ENCODE measurements around the gene PAQR5. TPM values are rescaled to one million over a fixed set of nuclear protein-coding genes. Genes with fewer than 3 reads are reported as not detected.
A peak's percentile ranks its signal among the peaks of the same experiment; 100 is the strongest.
"Not testable (repeated sequence)": the region's sequence is repeated elsewhere in the genome, so short reads cannot be mapped to it uniquely, and the experiment has no call there.

PAQR5 gene
- total RNA-seq, 1 experiment from 2014 or later: 3.8 TPM

- H3K27me3 ChIP-seq (ENCODE audit: control insufficient read depth, insufficient read depth, low read length): no peaks in the 10 kb centered on the region
- no peak for DNase-seq
- H3K4me3 ChIP-seq (ENCODE audit: insufficient read depth, low read depth, low read length): no peak overlapping the region
- H3K36me3 ChIP-seq (replicated peaks; ENCODE audit: control insufficient read depth, insufficient read depth, low read length): peaks cover 29% of the 10 kb centered on the region
Observed at GRCh38 chr15:69446953-69447352, 148.2 kb downstream of the PAQR5 start.

GRCh38 chr15:69450221-69450620 is 151.5 kb downstream of the PAQR5 start:
- H3K4me3 ChIP-seq (ENCODE audit: insufficient read depth, low read depth, low read length); H3K27me3 ChIP-seq (ENCODE audit: control insufficient read depth, insufficient read depth, low read length); DNase-seq: not testable (repeated sequence)
- peaks cover 25% of the 10 kb centered on the region for H3K36me3 ChIP-seq (replicated peaks; ENCODE audit: control insufficient read depth, insufficient read depth, low read length)

- H3K27me3 ChIP-seq (ENCODE audit: control insufficient read depth, insufficient read depth, low read length): no peaks in the 10 kb centered on the region
- H3K4me3 ChIP-seq (ENCODE audit: insufficient read depth, low read depth, low read length): no peak overlapping the region
- no peak for DNase-seq
- peaks cover 26% of the 10 kb centered on the region for H3K36me3 ChIP-seq (replicated peaks; ENCODE audit: control insufficient read depth, insufficient read depth, low read length)
Observed at GRCh38 chr15:69450968-69451695, 152.4 kb downstream of the PAQR5 start.

GRCh38 chr15:69451951-69452691 is 153.4 kb downstream of the PAQR5 start:
- no peaks in the 10 kb centered on the region for H3K27me3 ChIP-seq (ENCODE audit: control insufficient read depth, insufficient read depth, low read length)
- DNase-seq: no peak
- peaks cover 20% of the 10 kb centered on the region for H3K36me3 ChIP-seq (replicated peaks; ENCODE audit: control insufficient read depth, insufficient read depth, low read length)
- peak overlapping the region; percentile 97 for H3K4me3 ChIP-seq (ENCODE audit: insufficient read depth, low read depth, low read length)

GRCh38 chr15:69452692-69453521 is 154.2 kb downstream of the PAQR5 start, which contains the start of gene RPLP1:
Gene RPLP1 (plus strand): TSS chr15:69452818. CDS start chr15:69452949, 131 bp downstream.
- H3K4me3 ChIP-seq (ENCODE audit: insufficient read depth, low read depth, low read length): peak within 1 kb of the TSS; percentile 97
- H3K36me3 ChIP-seq (replicated peaks; ENCODE audit: control insufficient read depth, insufficient read depth, low read length): peaks cover 16% of the 10 kb centered on the region
- DNase-seq: peak; percentile 97

GRCh38 chr15:69454953-69455352 is 156.2 kb downstream of the PAQR5 start:
- Histone ChIP-seq H3K27me3 (ENCODE audit: control insufficient read depth, insufficient read depth, low read length) (no peaks in the 10 kb centered on the region), H3K4me3 (ENCODE audit: insufficient read depth, low read depth, low read length) (no peak overlapping the region), H3K36me3 (replicated peaks; ENCODE audit: control insufficient read depth, insufficient read depth, low read length) (peaks cover 16% of the 10 kb centered on the region)
- no peak for DNase-seq

More at GRCh38 chr15:69452692-69453521, 154.2 kb downstream of the PAQR5 start, which contains the start of gene RPLP1:
- no peaks in the 10 kb centered on the region for H3K27me3 ChIP-seq (ENCODE audit: control insufficient read depth, insufficient read depth, low read length)

GRCh38 chr15:69456208-69457166 is 157.8 kb downstream of the PAQR5 start:
- no peaks in the 10 kb centered on the region for H3K27me3 ChIP-seq (ENCODE audit: control insufficient read depth, insufficient read depth, low read length)
- no peak overlapping the region for H3K4me3 ChIP-seq (ENCODE audit: insufficient read depth, low read depth, low read length)
- DNase-seq: no peak
- H3K36me3 ChIP-seq (replicated peaks; ENCODE audit: control insufficient read depth, insufficient read depth, low read length): peaks cover 16% of the 10 kb centered on the region

Other genes with a start within 250 kb of the PAQR5 start
- 7.0 and 7.9 TPM in 2 replicates for gene GLCE, start 138.3 kb upstream of the PAQR5 start, total RNA-seq (2014; rRNA removed; shearing (Covaris generic))
- gene KIF23, start 115.4 kb downstream of the PAQR5 start, total RNA-seq (2014; rRNA removed; shearing (Covaris generic)): 68.6 and 81.9 TPM in 2 replicates
- gene RPLP1, start 153.9 kb downstream of the PAQR5 start, total RNA-seq (2014; rRNA removed; shearing (Covaris generic)): 252 and 393 TPM in 2 replicates